A673 (cell line): ENCODE measurements around the gene FAM8A1. TPM values are rescaled to one million over a fixed set of nuclear protein-coding genes. Genes with fewer than 3 reads are reported as not detected.
A peak's percentile ranks its signal among the peaks of the same experiment; 100 is the strongest.
"Not testable (repeated sequence)": the region's sequence is repeated elsewhere in the genome, so short reads cannot be mapped to it uniquely, and the experiment has no call there.

Source experiments
- BruUV-seq: library from RNA; stranded (reverse); fragments of 400-500 nt; replicated peaks from 2 replicates; lab custom pipeline; 2021; lab: Mats Ljungman, UMichigan
- CTCF ChIA-PET: fragments of 300-600 bp; sonication (Branson Sonifier 250); formaldehyde crosslinking; loops from one replicate; lab custom pipeline; 2022; ENCODE audit warnings: antibody characterized with exemption; lab: Charles Lee
- POLR2A ChIA-PET: fragments of 300-600 bp; sonication (Branson Sonifier 250); formaldehyde crosslinking; loops from one replicate; lab custom pipeline; 2022; ENCODE audit warnings: antibody characterized with exemption; ENCODE audit not compliant: low non-redundant PET; lab: Charles Lee
- DNase-seq: peaks from one replicate; pipeline ENCODE4 v3.0.0-alpha.2; 2015; ENCODE audit warnings: low spot score
- H3K27ac ChIP-seq: fragments of 200-600 bp; sonication (generic); 2 replicates; pipeline ENCODE4 v1.5.1; 2016; ENCODE audit warnings: mixed run types, low read depth, mild to moderate bottlenecking, mixed read lengths, antibody characterized with exemption, low read length; ENCODE audit not compliant: poor library complexity, severe bottlenecking
- H3K27me3 ChIP-seq: fragments of 200-600 bp; sonication (generic); replicated peaks from 2 replicates; pipeline ENCODE4 v1.6.1; 2017; ENCODE audit warnings: mixed run types, low read depth, mild to moderate bottlenecking, mixed read lengths, antibody characterized with exemption, low read length; ENCODE audit not compliant: insufficient read depth, poor library complexity
- H3K36me3 ChIP-seq: fragments of 200-600 bp; sonication (generic); 2 replicates; pipeline ENCODE4 v1.6.1; 2016; ENCODE audit warnings: mixed run types, mild to moderate bottlenecking, mixed read lengths, antibody characterized with exemption, low read length; ENCODE audit not compliant: insufficient read depth, poor library complexity, severe bottlenecking
- H3K4me1 ChIP-seq: fragments of 200-600 bp; sonication (generic); 2 replicates; pipeline ENCODE4 v1.6.1; 2017; ENCODE audit warnings: mixed run types, mild to moderate bottlenecking, mixed read lengths, antibody characterized with exemption, low read length; ENCODE audit not compliant: insufficient read depth, poor library complexity, severe bottlenecking
- H3K4me3 ChIP-seq: fragments of 200-600 bp; sonication (generic); 2 replicates; pipeline ENCODE4 v1.5.1; 2016; ENCODE audit warnings: low read depth, mixed run types, mild to moderate bottlenecking, mixed read lengths, low read length; ENCODE audit not compliant: poor library complexity, severe bottlenecking
- H3K9me3 ChIP-seq: fragments of 200-600 bp; sonication (generic); 2 replicates; pipeline ENCODE4 v1.6.1; 2016; ENCODE audit warnings: mixed run types, low read depth, mild to moderate bottlenecking, mixed read lengths, antibody characterized with exemption, low read length; ENCODE audit not compliant: poor library complexity, severe bottlenecking
- CTCF ChIP-seq: fragments of 300-800, 200-600 bp; sonication (generic); conservative IDR thresholded peaks from 2 replicates; pipeline ENCODE4 v1.5.1; 2017; ENCODE audit warnings: low read depth, mild to moderate bottlenecking, antibody characterized with exemption, low read length, moderate library complexity, mixed read lengths
- EZH2 ChIP-seq: fragments of 200-600 bp; sonication (generic); IDR thresholded peaks from 2 replicates; pipeline ENCODE4 v1.6.1; 2017; ENCODE audit warnings: borderline replicate concordance, low read depth, mild to moderate bottlenecking, mixed read lengths, antibody characterized with exemption, low read length; ENCODE audit not compliant: poor library complexity, severe bottlenecking
- intact Hi-C: fragments of 100-400 bp; cut with micrococcal nuclease; formaldehyde crosslinking; loops from one replicate; pipeline ENCODE4 v1.10.0; 2022; ENCODE audit not compliant: unreplicated experiment
- total RNA-seq: library from RNA; stranded (reverse); gene quantifications from 2 replicates; pipeline ENCODE4 v1.2.3, GENCODE V29; 2021

Gene FAM8A1
- total RNA-seq, 1 experiment from 2014 or later, result 15.7 TPM

- no peak overlapping the region for H3K27ac ChIP-seq
- TF ChIP-seq EZH2, result no peak
- TF ChIP-seq CTCF, result no peak
- no peak for DNase-seq
- ChIA-PET CTCF (interaction anchor here (0.6 kb wide), 1 partner anchor 1996 kb away, joined by 3 read pairs; no protein-coding TSS in a partner anchor), POLR2A (interaction anchor here (0.5 to 0.6 kb wide), 2 partner anchors 37 to 250 kb away, joined by 3 read pairs; no protein-coding TSS in a partner anchor)
- H3K36me3 ChIP-seq, result no peaks in the 10 kb centered on the region
- H3K4me1 ChIP-seq, result no peaks in the 10 kb centered on the region
- H3K4me3 ChIP-seq, result no peak overlapping the region
- no peaks in the 10 kb centered on the region for H3K27me3 ChIP-seq
- BruUV-seq, result no TSS peak
- intact Hi-C loops, result no loop called here
- peaks cover 6% of the 10 kb centered on the region for H3K9me3 ChIP-seq
These were observed 25.1 kb upstream of the FAM8A1 start for GRCh38 chr6:17574866-17575560.

GRCh38 chr6:17577059-17577458 is 23.0 kb upstream of the FAM8A1 start:
- no peaks in the 10 kb centered on the region for H3K4me1 ChIP-seq

GRCh38 chr6:17580518-17581048 is 19.5 kb upstream of the FAM8A1 start:
- intact Hi-C loops, result loop anchor here (5.0 to 10.0 kb wide), 3 partner anchors 298 to 924 kb away; partner anchors contain the start of genes NHLRC1 and RBM24
- ChIA-PET POLR2A (no interaction called here), CTCF (interaction anchor here (0.6 kb wide), 1 partner anchor 79 kb away, joined by 3 read pairs; no protein-coding TSS in a partner anchor)
- no peaks in the 10 kb centered on the region for H3K27me3 ChIP-seq
- no peak overlapping the region for H3K27ac ChIP-seq
- H3K9me3 ChIP-seq, result peaks cover 6% of the 10 kb centered on the region
- TF ChIP-seq CTCF, result no peak
- TF ChIP-seq EZH2, result no peak
- H3K4me3 ChIP-seq, result peak overlapping the region; percentile 42
- H3K4me1 ChIP-seq, result no peaks in the 10 kb centered on the region
- BruUV-seq, result no TSS peak
- no peaks in the 10 kb centered on the region for H3K36me3 ChIP-seq
- DNase-seq, result peak; percentile 53

More at GRCh38 chr6:17577059-17577458, 23.0 kb upstream of the FAM8A1 start:
- no peak for DNase-seq
- H3K27ac ChIP-seq, result no peak overlapping the region
- no peaks in the 10 kb centered on the region for H3K36me3 ChIP-seq
- BruUV-seq, result no TSS peak
- H3K27me3 ChIP-seq, result no peaks in the 10 kb centered on the region
- ChIA-PET POLR2A (no interaction called here), CTCF (no interaction called here)
- TF ChIP-seq CTCF (no peak), EZH2 (no peak)
- no peak overlapping the region for H3K4me3 ChIP-seq
- intact Hi-C loops, result no loop called here
- H3K9me3 ChIP-seq, result peaks cover 6% of the 10 kb centered on the region

GRCh38 chr6:17581282-17581681 is 18.8 kb upstream of the FAM8A1 start:
- H3K27me3 ChIP-seq, CTCF ChIA-PET, H3K4me3 ChIP-seq, H3K4me1 ChIP-seq, POLR2A ChIA-PET, H3K9me3 ChIP-seq, H3K36me3 ChIP-seq, H3K27ac ChIP-seq, BruUV-seq, DNase-seq: not testable (repeated sequence)
- intact Hi-C loops, result loop anchor here (5.0 to 10.0 kb wide), 3 partner anchors 299 to 924 kb away; partner anchors contain the start of genes NHLRC1 and RBM24
